A549 (cell line): ENCODE measurements around the gene NTM. TPM values are rescaled to one million over a fixed set of nuclear protein-coding genes. Genes with fewer than 3 reads are reported as not detected.

ENCODE experiments used
- ATAC-seq, 2 experiments: fragments of 200-7000 bp in 1 of 2; fragments of >200 bp in 1 of 2; cut with Nextera tagmentation in 1 of 2; cut with Tn5 transposase in 1 of 2; 3 replicates each; pipeline versions ENCODE4 v1.8.0 to v1.9.1; 2018 to 2020; ENCODE audit warnings: mild to moderate bottlenecking in 1 of 2, moderate library complexity in 1 of 2
- CTCF ChIA-PET: fragments of 300-600 bp; sonication (Branson Sonifier 250); formaldehyde crosslinking; extraction: SDS; loops from one replicate; lab custom pipeline; 2021; ENCODE audit warnings: antibody characterized with exemption, inconsistent platforms; lab: Yijun Ruan, JAX
- POLR2A ChIA-PET: fragments of 350-600 bp; formaldehyde crosslinking; extraction: SDS; loops from one replicate; lab custom pipeline; 2021; ENCODE audit warnings: antibody characterized with exemption, inconsistent platforms; lab: Yijun Ruan, JAX
- DNase-seq, 2 experiments: peaks; one replicate each; pipeline versions ENCODE4 v3.0.0 to v3.0.0-alpha.2; 2011 to 2016; ENCODE audit warnings: low read depth in 1 of 2, low spot score in 1 of 2
- FAIRE-seq: peaks from 2 replicates; lab custom pipeline; 2011; peaks lifted over from hg19 to GRCh38; lab: Jason Lieb, UNC
- H3K27ac ChIP-seq, 2 experiments: fragments of >200 bp; sonication (Bioruptor Twin); formaldehyde crosslinking; 3 replicates each; pipeline ENCODE4 v1.5.1; 2016 to 2017
- H3K4me1 ChIP-seq: fragments of >200 bp; sonication (Bioruptor Twin); formaldehyde crosslinking; 3 replicates; pipeline ENCODE4 v1.6.1; 2016
- H3K4me2 ChIP-seq: fragments of >200 bp; sonication (Bioruptor Twin); formaldehyde crosslinking; 3 replicates; pipeline ENCODE4 v1.6.1; 2016
- H3K4me3 ChIP-seq: fragments of >200 bp; sonication (Bioruptor Twin); formaldehyde crosslinking; 3 replicates; pipeline ENCODE4 v1.5.1; 2016
- H3K9me3 ChIP-seq: fragments of >200 bp; sonication (Bioruptor Twin); formaldehyde crosslinking; 3 replicates; pipeline ENCODE4 v1.6.1; 2016
- CBX2 ChIP-seq: fragments of 200-600 bp; sonication (generic); IDR thresholded peaks from 2 replicates; pipeline ENCODE4 v1.6.1; 2016; ENCODE audit warnings: low read depth, mild to moderate bottlenecking, borderline replicate concordance
- ESRRA ChIP-seq: fragments of 150-350 bp; IDR thresholded peaks from 2 replicates; pipeline ENCODE4 v1.6.1; 2014; ENCODE audit warnings: mild to moderate bottlenecking, low read length, borderline replicate concordance
- FOSB ChIP-seq: fragments of 250-450 bp; sonication (Bioruptor Pico); IDR thresholded peaks from 2 replicates; pipeline ENCODE4 v1.5.0; 2020; ENCODE audit warnings: mild to moderate bottlenecking, moderate library complexity
- FOXS1 ChIP-seq: fragments of 250-450 bp; sonication (Bioruptor Pico); IDR thresholded peaks from 2 replicates; pipeline ENCODE4 v1.5.0; 2020; ENCODE audit warnings: mild to moderate bottlenecking, moderate library complexity
- GATA3 ChIP-seq: IDR thresholded peaks from 2 replicates; pipeline ENCODE4 v1.6.1; 2012; ENCODE audit warnings: borderline replicate concordance
- HEYL ChIP-seq: fragments of 250-450 bp; sonication (Bioruptor Pico); IDR thresholded peaks from 2 replicates; pipeline ENCODE4 v1.8.0; 2021; ENCODE audit warnings: mild to moderate bottlenecking, moderate library complexity
- JUNB ChIP-seq: fragments of >200 bp; sonication (Bioruptor Twin); formaldehyde crosslinking; IDR thresholded peaks from 2 replicates; pipeline ENCODE4 v1.6.1; 2016
- KDM1A ChIP-seq: fragments of 200-600 bp; sonication (generic); IDR thresholded peaks from 2 replicates; pipeline ENCODE4 v1.6.1; 2016; ENCODE audit warnings: low read depth, mild to moderate bottlenecking
- KDM5A ChIP-seq: fragments of 200-600 bp; sonication (generic); IDR thresholded peaks from 2 replicates; pipeline ENCODE4 v1.6.1; 2016; ENCODE audit warnings: antibody characterized with exemption, mild to moderate bottlenecking
- MAFK ChIP-seq: fragments of 450-650 bp; IDR thresholded peaks from 2 replicates; pipeline ENCODE4 v1.6.1; 2014; ENCODE audit not compliant: partially characterized antibody
- MYC ChIP-seq: IDR thresholded peaks from 2 replicates; pipeline ENCODE4 v1.6.1; 2012; ENCODE audit warnings: mild to moderate bottlenecking, inconsistent platforms, low read length, improper control_type of control experiment, borderline replicate concordance
- NFE2L2 ChIP-seq: fragments of 150-350 bp; conservative IDR thresholded peaks from 2 replicates; pipeline ENCODE4 v1.6.1; 2014; ENCODE audit warnings: low read length
- NR3C1 ChIP-seq: fragments of >200 bp; sonication (Bioruptor Twin); formaldehyde crosslinking; IDR thresholded peaks from 3 replicates; pipeline ENCODE4 v1.6.1; 2017
- PHF8 ChIP-seq: fragments of 200-600 bp; sonication (generic); IDR thresholded peaks from 2 replicates; pipeline ENCODE4 v1.6.1; 2016; ENCODE audit warnings: low read depth, mild to moderate bottlenecking, antibody characterized with exemption, moderate library complexity, borderline replicate concordance
- POLR2AphosphoS2 ChIP-seq: conservative IDR thresholded peaks from 2 replicates; pipeline ENCODE4 v1.6.1; 2012; ENCODE audit warnings: low read length, improper control_type of control experiment, inconsistent platforms
- RARB ChIP-seq: fragments of 250-450 bp; sonication (Bioruptor Pico); IDR thresholded peaks from 2 replicates; pipeline ENCODE4 v1.8.0; 2021; ENCODE audit warnings: mild to moderate bottlenecking, moderate library complexity
- RNF2 ChIP-seq: fragments of 200-600 bp; sonication (generic); IDR thresholded peaks from 2 replicates; pipeline ENCODE4 v1.6.1; 2016; ENCODE audit warnings: low read depth, mild to moderate bottlenecking, antibody characterized with exemption, moderate library complexity, borderline replicate concordance
- ZFP36 ChIP-seq: fragments of 450-650 bp; IDR thresholded peaks from 2 replicates; pipeline ENCODE4 v1.6.1; 2014; ENCODE audit warnings: borderline replicate concordance; ENCODE audit not compliant: partially characterized antibody
- ZNF302 ChIP-seq: fragments of 250-450 bp; sonication (Bioruptor Pico); IDR thresholded peaks from 2 replicates; pipeline ENCODE4 v1.9.0; 2021; ENCODE audit warnings: inconsistent platforms, mild to moderate bottlenecking, moderate library complexity
- ZSCAN20 ChIP-seq: fragments of 250-450 bp; sonication (Bioruptor Pico); IDR thresholded peaks from 2 replicates; pipeline ENCODE4 v1.8.0; 2022; ENCODE audit warnings: mild to moderate bottlenecking, moderate library complexity
- WGBS: methylation state at CpG from one replicate; pipeline ENCODE4 v1.1.6; 2017; ENCODE audit errors: missing lambda C conversion rate; 5-methylcytosine and 5-hydroxymethylcytosine counted together
- polyA plus RNA-seq, 4 experiments: library from polyadenylated mRNA; depleted of rRNA in 3 of 4; stranded (reverse); fragments of >200 nt; fragmentation: RNase III in 1 of 4; extraction: RNeasy Plus Mini Kit Qiagen cat#74134 plus additional on column Dnase treatment in 1 of 4; gene quantifications; 2 replicates in 3 of 4; 3 replicates in 1 of 4; pipeline ENCODE4 v1.2.3, GENCODE V29; 2011 to 2017
- TF ChIP-seq, protein P1 (sequence below): IDR thresholded peaks from 2 replicates; pipeline ENCODE4 v1.6.1; 2012
- TF ChIP-seq, protein P2 (sequence below): fragments of 450-650 bp; IDR thresholded peaks from 2 replicates; pipeline ENCODE4 v1.6.1; 2014; ENCODE audit warnings: antibody characterized with exemption
- TF ChIP-seq, protein P3 (sequence below): fragments of >200 bp; sonication (Bioruptor Twin); formaldehyde crosslinking; IDR thresholded peaks from 3 replicates; pipeline ENCODE4 v1.5.1; 2016
- TF ChIP-seq, protein P4 (sequence below): fragments of 250-450 bp; sonication (Bioruptor Pico); IDR thresholded peaks from 2 replicates; pipeline ENCODE4 v1.5.0; 2020; ENCODE audit warnings: low read depth, mild to moderate bottlenecking, moderate library complexity
- TF ChIP-seq, protein P5 (sequence below): fragments of 200-600 bp; sonication (generic); IDR thresholded peaks from 2 replicates; pipeline ENCODE4 v1.6.1; 2016; ENCODE audit warnings: antibody characterized with exemption, mild to moderate bottlenecking, moderate library complexity
- TF ChIP-seq, protein P6 (sequence below): IDR thresholded peaks from 2 replicates; pipeline ENCODE4 v1.6.1; 2012
- TF ChIP-seq, protein P7 (sequence below): IDR thresholded peaks from 2 replicates; pipeline ENCODE4 v1.6.1; 2012; ENCODE audit warnings: low read depth, borderline replicate concordance

The NTM gene
- polyA plus RNA-seq, 2 of the 4 experiments (the other 2 are of a cell fraction): not detected

DNA sequence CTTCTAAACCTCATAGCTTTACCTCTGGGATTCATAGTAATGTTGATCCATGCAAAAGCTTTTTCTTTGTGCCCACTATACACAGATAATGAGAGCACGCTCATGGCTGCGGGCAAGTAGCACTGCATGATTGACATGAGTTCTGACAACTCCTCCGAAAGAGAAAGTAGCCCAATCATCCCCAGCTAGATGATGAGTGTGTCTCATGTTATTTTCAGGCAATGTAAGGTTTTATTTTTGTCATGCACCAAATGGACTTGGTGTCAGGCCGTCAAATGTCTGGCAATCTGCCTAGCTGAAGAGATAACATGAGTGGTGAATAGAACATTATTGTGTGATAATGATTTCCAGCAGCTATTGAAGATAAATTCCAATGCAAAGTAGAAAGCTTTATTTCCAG, 662.6 kb downstream of the NTM start:
- WGBS: 15% methylated on average over 4 of the region's 4 CpGs
- no peak overlapping the region for H3K4me3 ChIP-seq
- no peak for FAIRE-seq
- no peaks in the 10 kb centered on the region for H3K9me3 ChIP-seq
- CTCF ChIA-PET: no interaction called here
- H3K4me1 ChIP-seq: no peaks in the 10 kb centered on the region
- ATAC-seq: no peak
- H3K27ac ChIP-seq: no peak overlapping the region
- no peak for DNase-seq
- POLR2A ChIA-PET: no interaction called here
- TF ChIP-seq KDM1A: no peak
- no peak for TF ChIP-seq NFE2L2
- TF ChIP-seq, protein P1, sequence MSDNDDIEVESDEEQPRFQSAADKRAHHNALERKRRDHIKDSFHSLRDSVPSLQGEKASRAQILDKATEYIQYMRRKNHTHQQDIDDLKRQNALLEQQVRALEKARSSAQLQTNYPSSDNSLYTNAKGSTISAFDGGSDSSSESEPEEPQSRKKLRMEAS: no peak
- TF ChIP-seq, protein P2, sequence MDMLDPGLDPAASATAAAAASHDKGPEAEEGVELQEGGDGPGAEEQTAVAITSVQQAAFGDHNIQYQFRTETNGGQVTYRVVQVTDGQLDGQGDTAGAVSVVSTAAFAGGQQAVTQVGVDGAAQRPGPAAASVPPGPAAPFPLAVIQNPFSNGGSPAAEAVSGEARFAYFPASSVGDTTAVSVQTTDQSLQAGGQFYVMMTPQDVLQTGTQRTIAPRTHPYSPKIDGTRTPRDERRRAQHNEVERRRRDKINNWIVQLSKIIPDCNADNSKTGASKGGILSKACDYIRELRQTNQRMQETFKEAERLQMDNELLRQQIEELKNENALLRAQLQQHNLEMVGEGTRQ: no peak
- TF ChIP-seq CBX2: no peak
- TF ChIP-seq GATA3: no peak
- no peak for TF ChIP-seq JUNB
- TF ChIP-seq NR3C1: no peak
- TF ChIP-seq ZSCAN20 (CRISPR knock-in tag): no peak
- TF ChIP-seq MYC: no peak
- TF ChIP-seq, protein P3, sequence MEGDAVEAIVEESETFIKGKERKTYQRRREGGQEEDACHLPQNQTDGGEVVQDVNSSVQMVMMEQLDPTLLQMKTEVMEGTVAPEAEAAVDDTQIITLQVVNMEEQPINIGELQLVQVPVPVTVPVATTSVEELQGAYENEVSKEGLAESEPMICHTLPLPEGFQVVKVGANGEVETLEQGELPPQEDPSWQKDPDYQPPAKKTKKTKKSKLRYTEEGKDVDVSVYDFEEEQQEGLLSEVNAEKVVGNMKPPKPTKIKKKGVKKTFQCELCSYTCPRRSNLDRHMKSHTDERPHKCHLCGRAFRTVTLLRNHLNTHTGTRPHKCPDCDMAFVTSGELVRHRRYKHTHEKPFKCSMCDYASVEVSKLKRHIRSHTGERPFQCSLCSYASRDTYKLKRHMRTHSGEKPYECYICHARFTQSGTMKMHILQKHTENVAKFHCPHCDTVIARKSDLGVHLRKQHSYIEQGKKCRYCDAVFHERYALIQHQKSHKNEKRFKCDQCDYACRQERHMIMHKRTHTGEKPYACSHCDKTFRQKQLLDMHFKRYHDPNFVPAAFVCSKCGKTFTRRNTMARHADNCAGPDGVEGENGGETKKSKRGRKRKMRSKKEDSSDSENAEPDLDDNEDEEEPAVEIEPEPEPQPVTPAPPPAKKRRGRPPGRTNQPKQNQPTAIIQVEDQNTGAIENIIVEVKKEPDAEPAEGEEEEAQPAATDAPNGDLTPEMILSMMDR: no peak
- TF ChIP-seq, protein P4, sequence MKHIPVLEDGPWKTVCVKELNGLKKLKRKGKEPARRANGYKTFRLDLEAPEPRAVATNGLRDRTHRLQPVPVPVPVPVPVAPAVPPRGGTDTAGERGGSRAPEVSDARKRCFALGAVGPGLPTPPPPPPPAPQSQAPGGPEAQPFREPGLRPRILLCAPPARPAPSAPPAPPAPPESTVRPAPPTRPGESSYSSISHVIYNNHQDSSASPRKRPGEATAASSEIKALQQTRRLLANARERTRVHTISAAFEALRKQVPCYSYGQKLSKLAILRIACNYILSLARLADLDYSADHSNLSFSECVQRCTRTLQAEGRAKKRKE (CRISPR knock-in tag): no peak
- TF ChIP-seq, protein P5, sequence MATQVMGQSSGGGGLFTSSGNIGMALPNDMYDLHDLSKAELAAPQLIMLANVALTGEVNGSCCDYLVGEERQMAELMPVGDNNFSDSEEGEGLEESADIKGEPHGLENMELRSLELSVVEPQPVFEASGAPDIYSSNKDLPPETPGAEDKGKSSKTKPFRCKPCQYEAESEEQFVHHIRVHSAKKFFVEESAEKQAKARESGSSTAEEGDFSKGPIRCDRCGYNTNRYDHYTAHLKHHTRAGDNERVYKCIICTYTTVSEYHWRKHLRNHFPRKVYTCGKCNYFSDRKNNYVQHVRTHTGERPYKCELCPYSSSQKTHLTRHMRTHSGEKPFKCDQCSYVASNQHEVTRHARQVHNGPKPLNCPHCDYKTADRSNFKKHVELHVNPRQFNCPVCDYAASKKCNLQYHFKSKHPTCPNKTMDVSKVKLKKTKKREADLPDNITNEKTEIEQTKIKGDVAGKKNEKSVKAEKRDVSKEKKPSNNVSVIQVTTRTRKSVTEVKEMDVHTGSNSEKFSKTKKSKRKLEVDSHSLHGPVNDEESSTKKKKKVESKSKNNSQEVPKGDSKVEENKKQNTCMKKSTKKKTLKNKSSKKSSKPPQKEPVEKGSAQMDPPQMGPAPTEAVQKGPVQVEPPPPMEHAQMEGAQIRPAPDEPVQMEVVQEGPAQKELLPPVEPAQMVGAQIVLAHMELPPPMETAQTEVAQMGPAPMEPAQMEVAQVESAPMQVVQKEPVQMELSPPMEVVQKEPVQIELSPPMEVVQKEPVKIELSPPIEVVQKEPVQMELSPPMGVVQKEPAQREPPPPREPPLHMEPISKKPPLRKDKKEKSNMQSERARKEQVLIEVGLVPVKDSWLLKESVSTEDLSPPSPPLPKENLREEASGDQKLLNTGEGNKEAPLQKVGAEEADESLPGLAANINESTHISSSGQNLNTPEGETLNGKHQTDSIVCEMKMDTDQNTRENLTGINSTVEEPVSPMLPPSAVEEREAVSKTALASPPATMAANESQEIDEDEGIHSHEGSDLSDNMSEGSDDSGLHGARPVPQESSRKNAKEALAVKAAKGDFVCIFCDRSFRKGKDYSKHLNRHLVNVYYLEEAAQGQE: no peak
- no peak for TF ChIP-seq POLR2AphosphoS2
- no peak for TF ChIP-seq FOXS1 (CRISPR knock-in tag)
- TF ChIP-seq PHF8: no peak
- TF ChIP-seq, protein P6, sequence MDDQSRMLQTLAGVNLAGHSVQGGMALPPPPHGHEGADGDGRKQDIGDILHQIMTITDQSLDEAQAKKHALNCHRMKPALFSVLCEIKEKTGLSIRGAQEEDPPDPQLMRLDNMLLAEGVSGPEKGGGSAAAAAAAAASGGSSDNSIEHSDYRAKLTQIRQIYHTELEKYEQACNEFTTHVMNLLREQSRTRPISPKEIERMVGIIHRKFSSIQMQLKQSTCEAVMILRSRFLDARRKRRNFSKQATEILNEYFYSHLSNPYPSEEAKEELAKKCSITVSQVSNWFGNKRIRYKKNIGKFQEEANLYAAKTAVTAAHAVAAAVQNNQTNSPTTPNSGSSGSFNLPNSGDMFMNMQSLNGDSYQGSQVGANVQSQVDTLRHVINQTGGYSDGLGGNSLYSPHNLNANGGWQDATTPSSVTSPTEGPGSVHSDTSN: no peak
- no peak for TF ChIP-seq RNF2
- TF ChIP-seq KDM5A: no peak
- no peak overlapping the region for H3K4me2 ChIP-seq

DNA sequence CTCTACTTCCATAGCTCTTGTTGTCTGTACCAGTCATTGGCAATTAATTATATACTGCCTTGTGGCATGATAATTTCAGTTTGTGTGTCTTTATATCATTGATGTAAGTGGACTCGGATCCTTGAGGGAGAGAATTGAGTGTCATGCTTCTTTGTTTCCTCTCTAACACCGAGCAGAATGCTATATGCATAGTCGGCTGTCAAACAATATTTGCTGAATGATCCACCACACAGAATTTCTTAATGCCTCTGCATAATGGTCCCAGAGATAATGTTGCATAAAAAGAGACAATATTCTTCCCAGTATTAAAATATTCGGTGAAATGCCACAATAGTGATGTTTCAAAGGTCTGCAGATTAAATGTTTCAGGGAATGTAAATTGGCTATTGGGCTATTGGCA, 664.8 kb downstream of the NTM start:
- no peak for ATAC-seq
- TF ChIP-seq ZNF302 (CRISPR knock-in tag): no peak
- TF ChIP-seq FOSB (CRISPR knock-in tag): no peak
- TF ChIP-seq MAFK: no peak
- TF ChIP-seq ESRRA: no peak
- TF ChIP-seq ZFP36: no peak
- TF ChIP-seq MYC: no peak
- no peak for TF ChIP-seq RNF2
- no peak for TF ChIP-seq NR3C1
- TF ChIP-seq, protein P7, sequence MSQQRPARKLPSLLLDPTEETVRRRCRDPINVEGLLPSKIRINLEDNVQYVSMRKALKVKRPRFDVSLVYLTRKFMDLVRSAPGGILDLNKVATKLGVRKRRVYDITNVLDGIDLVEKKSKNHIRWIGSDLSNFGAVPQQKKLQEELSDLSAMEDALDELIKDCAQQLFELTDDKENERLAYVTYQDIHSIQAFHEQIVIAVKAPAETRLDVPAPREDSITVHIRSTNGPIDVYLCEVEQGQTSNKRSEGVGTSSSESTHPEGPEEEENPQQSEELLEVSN: no peak
- no peak for TF ChIP-seq RARB (CRISPR knock-in tag)
- no peak for TF ChIP-seq JUNB
- TF ChIP-seq KDM1A: no peak
- no peak for TF ChIP-seq HEYL (CRISPR knock-in tag)
- TF ChIP-seq FOXS1 (CRISPR knock-in tag): no peak
- no peaks in the 10 kb centered on the region for H3K4me1 ChIP-seq
- no peak overlapping the region for H3K4me3 ChIP-seq
- WGBS: 2% methylated on average over 4 of the region's 4 CpGs
- no peak overlapping the region for H3K4me2 ChIP-seq
- ChIA-PET POLR2A (no interaction called here), CTCF (no interaction called here)
- DNase-seq: no peak
- FAIRE-seq: no peak
- H3K9me3 ChIP-seq: no peaks in the 10 kb centered on the region
- no peak overlapping the region for H3K27ac ChIP-seq
